ENCODE measurements around the gene SIRPA.

DNA sequence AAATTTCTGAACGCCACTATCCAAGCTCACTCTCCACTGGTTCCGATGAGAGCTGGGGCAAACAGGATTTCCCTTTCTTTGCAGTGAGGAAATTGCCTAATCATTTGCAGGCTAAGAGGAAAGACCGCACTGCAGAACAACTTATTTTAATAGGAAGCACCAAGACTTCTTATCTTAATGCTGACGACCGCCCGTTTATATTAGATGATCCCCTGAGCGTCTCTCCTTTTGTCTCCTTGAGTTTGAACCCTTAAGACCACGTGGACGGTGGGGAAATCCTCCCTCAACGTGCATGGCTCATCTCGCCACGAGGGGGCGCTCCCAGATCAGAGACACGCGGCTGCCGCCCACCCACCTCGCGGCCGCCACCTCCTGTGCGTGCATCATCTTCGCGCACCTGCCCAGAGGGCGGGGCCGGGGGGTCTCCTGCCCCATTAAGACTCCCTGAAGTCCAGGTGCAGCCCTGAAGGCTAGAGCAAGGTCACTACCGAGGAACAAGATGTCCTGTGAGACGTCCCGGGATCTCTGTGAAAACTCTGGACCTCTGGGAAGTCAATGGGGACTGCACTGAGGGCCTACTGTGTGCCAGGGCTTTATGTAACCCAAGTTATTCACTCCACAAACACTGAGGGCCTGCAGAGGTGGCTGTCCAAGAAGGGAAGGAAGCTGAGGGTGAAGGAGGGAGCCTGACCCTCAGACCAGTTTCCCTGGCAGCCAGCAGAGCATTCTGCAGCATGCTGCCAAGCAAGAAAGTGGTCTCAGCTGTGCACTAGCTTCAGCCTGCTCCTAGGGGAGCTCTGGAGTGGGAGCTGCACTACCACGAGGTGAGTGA lies 70.5 kb downstream of the SIRPA start:
- TF ChIP-seq, protein P1, sequence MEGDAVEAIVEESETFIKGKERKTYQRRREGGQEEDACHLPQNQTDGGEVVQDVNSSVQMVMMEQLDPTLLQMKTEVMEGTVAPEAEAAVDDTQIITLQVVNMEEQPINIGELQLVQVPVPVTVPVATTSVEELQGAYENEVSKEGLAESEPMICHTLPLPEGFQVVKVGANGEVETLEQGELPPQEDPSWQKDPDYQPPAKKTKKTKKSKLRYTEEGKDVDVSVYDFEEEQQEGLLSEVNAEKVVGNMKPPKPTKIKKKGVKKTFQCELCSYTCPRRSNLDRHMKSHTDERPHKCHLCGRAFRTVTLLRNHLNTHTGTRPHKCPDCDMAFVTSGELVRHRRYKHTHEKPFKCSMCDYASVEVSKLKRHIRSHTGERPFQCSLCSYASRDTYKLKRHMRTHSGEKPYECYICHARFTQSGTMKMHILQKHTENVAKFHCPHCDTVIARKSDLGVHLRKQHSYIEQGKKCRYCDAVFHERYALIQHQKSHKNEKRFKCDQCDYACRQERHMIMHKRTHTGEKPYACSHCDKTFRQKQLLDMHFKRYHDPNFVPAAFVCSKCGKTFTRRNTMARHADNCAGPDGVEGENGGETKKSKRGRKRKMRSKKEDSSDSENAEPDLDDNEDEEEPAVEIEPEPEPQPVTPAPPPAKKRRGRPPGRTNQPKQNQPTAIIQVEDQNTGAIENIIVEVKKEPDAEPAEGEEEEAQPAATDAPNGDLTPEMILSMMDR (IDR thresholded peaks at IDR 0.05; ENCODE audit: poor library complexity): peak; percentile 99
- no peak for TF ChIP-seq EZH2 (IDR thresholded peaks at IDR 0.05; ENCODE audit: borderline replicate concordance)
